ENCODE data around the gene NFATC3. TPM values are rescaled to one million over a fixed set of nuclear protein-coding genes. Genes with fewer than 3 reads are reported as not detected.

Gene NFATC3
- total and polyA plus RNA-seq, 12 donors: 6.3 to 32.9 (median 23.4) TPM

GRCh38 chr16:68264128-68265077, 179.2 kb downstream of the NFATC3 start, which contains the start of gene SLC7A6:
Gene SLC7A6, plus strand, starts transcription at chr16:68264526. Its CDS starts 10,201 bp downstream, at chr16:68274727.
- TF ChIP-seq CTCF (IDR thresholded peaks at IDR 0.05): peak; percentile 57 to 93 (median 83)
- H3K27me3 ChIP-seq: no peaks in the 10 kb centered on the region
- intact Hi-C loops (cut with DNase I): loop anchor here in 8 of 10 donors (2.0 to 5.0 kb wide), 5 partner anchors 20 to 63 kb away; partner anchors contain the start of genes PRMT7 (in 7 of the 8) and SLC7A6OS (in 7 of the 8)
- peak within 1 kb of the TSS; percentile 96 to 99 (median 98) for H3K27ac ChIP-seq
- peaks cover 4 to 85% (median 46%) of the 10 kb centered on the region in 9 donors for H3K4me1 ChIP-seq
- H3K4me3 ChIP-seq: peak within 1 kb of the TSS; percentile 67 to 98 (median 92)
- ATAC-seq: peak; percentile 63 to 87 (median 74)
- peaks cover 0 to 26% (median 11%) of the 10 kb centered on the region in 9 donors for H3K36me3 ChIP-seq
- no peaks in the 10 kb centered on the region for H3K9me3 ChIP-seq
- DNase-seq: peak; percentile 75 to 80
- WGBS, 2 donors: 0% methylated on average over 109 to 123 of the region's 123 CpGs

GRCh38 chr16:68265078-68265920, 180.1 kb downstream of the NFATC3 start:
- peaks cover 4 to 81% (median 46%) of the 10 kb centered on the region in 9 donors for H3K4me1 ChIP-seq
- H3K27ac ChIP-seq: peak overlapping the region; percentile 96 to 99 (median 98)
- H3K27me3 ChIP-seq: no peaks in the 10 kb centered on the region
- DNase-seq (peak; percentile 39 to 58), ATAC-seq (peak; percentile 41 to 81 (median 74))
- peak overlapping the region; percentile 67 to 98 (median 92) for H3K4me3 ChIP-seq
- TF ChIP-seq CTCF (IDR thresholded peaks at IDR 0.05): no peak
- intact Hi-C loops (cut with DNase I): loop anchor here in 3 of 10 donors (2.0 kb wide), 2 partner anchors 20 to 46 kb away; partner anchors contain the start of genes PRMT7 (in 2 of the 3) and SLC7A6OS (in 2 of the 3)
- H3K36me3 ChIP-seq: peaks cover 0 to 21% (median 5%) of the 10 kb centered on the region in 9 donors
- 4 to 5% methylated on average over 23 of the region's 23 CpGs for WGBS, 2 donors
- no peaks in the 10 kb centered on the region for H3K9me3 ChIP-seq

GRCh38 chr16:68267612-68268405, 182.6 kb downstream of the NFATC3 start:
- Histone ChIP-seq H3K4me1 (peaks cover 4 to 82% (median 55%) of the 10 kb centered on the region in 9 donors), H3K27me3 (no peaks in the 10 kb centered on the region), H3K9me3 (no peaks in the 10 kb centered on the region), H3K4me3 (no peak overlapping the region), H3K27ac (peak overlapping the region in 8 of 10 donors; percentile 7 to 99 (median 98)), H3K36me3 (peaks cover 0 to 35% (median 0%) of the 10 kb centered on the region in 9 donors)
- ATAC-seq: no peak
- intact Hi-C loops (cut with DNase I): no loop called here
- no peak for DNase-seq
- 62 to 69% methylated on average over 6 of the region's 6 CpGs for WGBS, 2 donors
- TF ChIP-seq CTCF (IDR thresholded peaks at IDR 0.05): no peak

All from heart right ventricle (tissue), 16 donors.